ENCODE results near the gene DCTN5.
"Not testable (repeated sequence)": the region's sequence is repeated elsewhere in the genome, so short reads cannot be mapped to it uniquely, and the experiment has no call there.

Gene DCTN5

GRCh38 chr16:23608194-23608593, 33.1 kb upstream of the DCTN5 start:
- DNase-seq (ENCODE audit: extremely low read depth, low read depth) = no peak
- TF ChIP-seq CTCF (IDR thresholded peaks at IDR 0.05; ENCODE audit: low read depth, low read length) = no peak

- TF ChIP-seq CTCF (IDR thresholded peaks at IDR 0.05; ENCODE audit: low read depth, low read length) = no peak
- DNase-seq (ENCODE audit: extremely low read depth, low read depth) = no peak
Measured at GRCh38 chr16:23609929-23610328, 31.3 kb upstream of the DCTN5 start.

GRCh38 chr16:23610905-23611304, 30.4 kb upstream of the DCTN5 start:
- DNase-seq (ENCODE audit: extremely low read depth, low read depth) = not testable (repeated sequence)

DNA sequence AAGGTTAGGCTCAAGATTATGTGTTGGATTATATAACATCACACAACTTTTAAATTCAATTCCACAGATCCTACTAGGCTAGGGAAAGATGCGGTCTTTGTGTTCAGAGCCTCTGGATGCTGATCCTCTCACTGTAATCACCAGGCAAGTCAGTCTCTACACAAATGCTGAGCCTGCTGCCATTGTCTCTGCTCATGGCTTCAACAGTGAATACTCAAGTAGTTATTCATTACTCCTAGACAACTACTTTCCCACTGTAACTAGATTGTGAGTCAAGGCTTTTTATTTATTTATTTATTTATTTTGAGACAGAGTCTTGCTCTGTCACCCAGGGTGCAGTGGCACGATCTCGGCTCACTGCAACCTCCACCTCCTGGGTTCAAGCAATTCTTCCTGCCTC, 29.3 kb upstream of the DCTN5 start:
- DNase-seq (ENCODE audit: extremely low read depth, low read depth) = no peak
- TF ChIP-seq CTCF (IDR thresholded peaks at IDR 0.05; ENCODE audit: low read depth, low read length) = no peak

DNA sequence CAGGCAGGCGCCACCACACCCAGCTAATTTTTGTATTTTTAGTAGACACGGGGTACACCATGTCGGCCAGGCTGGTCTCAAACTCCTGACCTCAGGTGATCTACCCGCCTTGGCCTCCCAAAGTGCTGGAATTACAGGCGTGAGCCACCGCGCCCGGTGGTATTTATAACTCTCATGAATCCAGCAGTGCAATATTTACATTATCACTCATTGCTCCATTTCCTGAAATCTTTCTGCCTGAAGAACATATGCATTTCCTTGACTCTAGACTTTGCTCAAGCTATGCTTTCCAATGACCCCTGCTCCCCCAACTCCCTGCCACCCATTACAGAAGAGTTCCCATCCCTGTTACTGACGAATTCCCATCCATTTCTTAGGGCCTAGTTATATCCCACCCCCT, 25.5 kb upstream of the DCTN5 start:
- no peak for DNase-seq (ENCODE audit: extremely low read depth, low read depth)
- TF ChIP-seq CTCF (IDR thresholded peaks at IDR 0.05; ENCODE audit: low read depth, low read length) = no peak

- no peak for DNase-seq (ENCODE audit: extremely low read depth, low read depth)
- no peak for TF ChIP-seq CTCF (IDR thresholded peaks at IDR 0.05; ENCODE audit: low read depth, low read length)
Measured at GRCh38 chr16:23624092-23624491, 17.2 kb upstream of the DCTN5 start.

- TF ChIP-seq CTCF (IDR thresholded peaks at IDR 0.05; ENCODE audit: low read depth, low read length) = no peak
- no peak for DNase-seq (ENCODE audit: extremely low read depth, low read depth)
Measured at GRCh38 chr16:23629516-23629915, 11.8 kb upstream of the DCTN5 start.

DNA sequence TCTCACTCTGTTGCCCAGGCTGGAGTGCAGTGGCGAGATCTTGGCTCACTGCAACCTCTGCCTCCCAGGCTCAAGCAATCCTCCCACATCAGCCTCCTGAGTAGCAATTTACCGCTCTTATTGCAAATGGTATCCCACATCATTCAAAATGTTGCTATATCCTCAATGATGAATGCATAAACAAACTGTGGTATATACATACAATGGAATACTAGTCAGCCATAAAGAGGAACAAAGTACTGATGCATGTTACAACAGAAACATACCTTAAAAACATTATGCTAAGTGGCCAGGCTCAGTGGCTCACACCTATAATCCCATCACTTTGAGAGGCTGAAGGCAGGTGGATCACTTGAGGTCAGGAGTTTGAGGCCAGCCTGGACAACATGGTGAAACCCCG, 9.4 kb upstream of the DCTN5 start:
- DNase-seq (ENCODE audit: extremely low read depth, low read depth) = not testable (repeated sequence)
